Prostate gland (tissue), 2 donors: Measurements from ENCODE around the gene SH2D7.

Experiments used
- CTCF ChIP-seq, 4 experiments: fragments of 200-600 bp in 2 of 4; fragments of 450-650 bp in 2 of 4; sonication (generic) in 2 of 4; IDR thresholded peaks; 1 replicate in 3 of 4; 2 replicates in 1 of 4; pipeline ENCODE4 v1.5.1; 2016 to 2019; ENCODE audit warnings: antibody characterized with exemption in 4 of 4, mild to moderate bottlenecking in 2 of 4, moderate library complexity in 2 of 4
- POLR2A ChIP-seq: fragments of 450-650 bp; IDR thresholded peaks from one replicate; pipeline ENCODE4 v1.6.1; 2016; ENCODE audit warnings: antibody characterized with exemption, mild to moderate bottlenecking
- POLR2AphosphoS5 ChIP-seq: sonication (generic); formaldehyde crosslinking; IDR thresholded peaks from one replicate; pipeline ENCODE4 v1.6.1; 2017; ENCODE audit warnings: antibody characterized with exemption

- TF ChIP-seq POLR2A, result no peak
- TF ChIP-seq CTCF (IDR thresholded peaks at IDR 0.05), result no peak
- TF ChIP-seq POLR2AphosphoS5, result no peak
Observed at GRCh38 chr15:78080088-78080460, 12.3 kb upstream of the SH2D7 start.
